CD4-positive, alpha-beta memory T cell (primary cell): ENCODE measurements around the gene TMEM217. TPM values are rescaled to one million over a fixed set of nuclear protein-coding genes. Genes with fewer than 3 reads are reported as not detected.

Experiments
- CTCF ChIA-PET: fragments of 350-600 bp; sonication (Branson Sonifier 250); formaldehyde crosslinking; loops from one replicate; lab custom pipeline; 2021; ENCODE audit warnings: inconsistent platforms; ENCODE audit not compliant: partially characterized antibody; lab: Charles Lee
- POLR2A ChIA-PET: fragments of 350-600 bp; sonication (Branson Sonifier 250); formaldehyde crosslinking; loops from one replicate; lab custom pipeline; 2021; ENCODE audit not compliant: partially characterized antibody; lab: Charles Lee
- DNase-seq, 5 donors: peaks; one replicate each; pipeline versions ENCODE4 v3.0.0 to v3.0.0-alpha.2; 2020 to 2022; ENCODE audit warnings: mixed read lengths in 1 of 5
- H3K27ac ChIP-seq: one replicate; pipeline ENCODE4 v1.7.0; 2013; ENCODE audit warnings: low read depth, low read length
- H3K27me3 ChIP-seq: 2 replicates; pipeline ENCODE4 v1.7.0; 2013; ENCODE audit warnings: mild to moderate bottlenecking, low read length, moderate library complexity; ENCODE audit not compliant: insufficient read depth
- H3K36me3 ChIP-seq: 2 replicates; pipeline ENCODE4 v1.7.0; 2013; ENCODE audit warnings: mild to moderate bottlenecking, low read length, moderate library complexity; ENCODE audit not compliant: insufficient read depth
- H3K4me1 ChIP-seq: 2 replicates; pipeline ENCODE4 v1.7.0; 2013; ENCODE audit warnings: mild to moderate bottlenecking, low read length, moderate library complexity; ENCODE audit not compliant: insufficient read depth
- H3K4me3 ChIP-seq, 2 donors: one replicate each; pipeline ENCODE4 v1.7.0; 2013; ENCODE audit warnings: low read length in 2 of 2, mild to moderate bottlenecking in 1 of 2
- H3K9me3 ChIP-seq, 2 donors: one replicate each; pipeline ENCODE4 v1.7.0; 2013; ENCODE audit warnings: low read length in 2 of 2, control low read depth in 1 of 2; ENCODE audit not compliant: control insufficient read depth in 1 of 2
- H3K27ac Mint-ChIP-seq, 7 donors: one replicate each; pipeline ENCODE4 v1.8.0; 2020 to 2021; ENCODE audit warnings: mixed read lengths in 7 of 7, mild to moderate bottlenecking in 6 of 7, inconsistent platforms in 3 of 7, moderate library complexity in 3 of 7
- H3K27me3 Mint-ChIP-seq, 2 donors: one replicate each; pipeline ENCODE4 v1.8.0; 2020 to 2021; ENCODE audit warnings: mixed read lengths in 2 of 2
- H3K36me3 Mint-ChIP-seq, 2 donors: one replicate each; pipeline ENCODE4 v1.8.0; 2020 to 2021; ENCODE audit warnings: mixed read lengths in 2 of 2, inconsistent platforms in 1 of 2, mild to moderate bottlenecking in 1 of 2
- H3K4me1 Mint-ChIP-seq, 4 donors: one replicate each; pipeline ENCODE4 v1.8.0; 2020 to 2021; ENCODE audit warnings: mixed read lengths in 4 of 4, mild to moderate bottlenecking in 1 of 4
- H3K4me3 Mint-ChIP-seq, 8 donors: one replicate each; pipeline ENCODE4 v1.8.0; 2020 to 2021; ENCODE audit warnings: mixed read lengths in 8 of 8, mild to moderate bottlenecking in 7 of 8, moderate library complexity in 6 of 8, inconsistent platforms in 3 of 8
- H3K9me3 Mint-ChIP-seq, 8 donors: one replicate each; pipeline ENCODE4 v1.8.0; 2020 to 2021; ENCODE audit warnings: mixed read lengths in 8 of 8, mild to moderate bottlenecking in 5 of 8, inconsistent platforms in 3 of 8, moderate library complexity in 1 of 8
- intact Hi-C: fragments of 100-400 bp; cut with micrococcal nuclease; formaldehyde crosslinking; loops from one replicate; pipeline ENCODE4 v1.15.1; 2023
- polyA plus RNA-seq, 2 donors: library from polyadenylated mRNA; unstranded; fragments of 300-500 nt; fragmentation: Illumina TruSeq; gene quantifications; one replicate each; pipeline ENCODE4 v1.2.3, GENCODE V29; 2021
- total RNA-seq, 2 experiments: library from RNA; stranded (reverse); gene quantifications; one replicate each; pipeline ENCODE4 v1.2.3, GENCODE V29; 2021

Gene TMEM217
- total and polyA plus RNA-seq, 4 experiments from 2014 or later = 0.31 to 1.4 (median 0.42) TPM; not detected in 1

DNA sequence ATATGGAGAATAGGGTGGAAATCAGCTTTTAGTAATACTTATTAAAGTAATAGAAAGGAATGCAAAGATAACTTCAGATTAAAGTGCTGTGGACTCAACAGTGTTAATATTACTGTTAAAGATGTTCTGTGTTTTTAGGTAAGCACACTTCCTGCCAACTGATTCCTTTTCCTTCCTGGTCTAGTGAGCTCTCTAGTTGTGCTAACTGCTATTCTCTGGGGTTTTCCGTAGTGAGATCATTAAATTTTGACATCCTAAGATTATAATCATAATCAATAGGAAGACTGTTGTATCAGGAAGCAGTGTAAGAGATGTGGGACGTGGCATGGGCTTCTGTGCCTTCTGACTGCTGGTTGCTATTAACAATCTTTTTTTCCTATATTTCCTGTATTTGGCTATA lies 1.2 kb upstream of the TMEM217 start:
- H3K36me3 ChIP-seq = no peaks in the 10 kb centered on the region
- H3K27me3 ChIP-seq = no peaks in the 10 kb centered on the region
- H3K9me3 ChIP-seq = no peaks in the 10 kb centered on the region
- no peaks in the 10 kb centered on the region for H3K9me3 Mint-ChIP-seq
- intact Hi-C loops = no loop called here
- peak overlapping the region; percentile 86 to 96 (median 92) for H3K4me3 Mint-ChIP-seq
- H3K27me3 Mint-ChIP-seq = no peaks in the 10 kb centered on the region
- H3K27ac ChIP-seq = peak overlapping the region; percentile 97
- peaks cover 30 to 70% (median 46%) of the 10 kb centered on the region in 4 donors for H3K4me1 Mint-ChIP-seq
- DNase-seq = peak; percentile 38 to 66 (median 42)
- H3K36me3 Mint-ChIP-seq = peaks cover 7 to 8% of the 10 kb centered on the region in 2 donors
- ChIA-PET CTCF (no interaction called here), POLR2A (no interaction called here)
- H3K4me3 ChIP-seq = peak overlapping the region; percentile 32 to 93
- H3K27ac Mint-ChIP-seq = peak overlapping the region; percentile 87 to 97 (median 93)
- peaks cover 38% of the 10 kb centered on the region for H3K4me1 ChIP-seq

DNA sequence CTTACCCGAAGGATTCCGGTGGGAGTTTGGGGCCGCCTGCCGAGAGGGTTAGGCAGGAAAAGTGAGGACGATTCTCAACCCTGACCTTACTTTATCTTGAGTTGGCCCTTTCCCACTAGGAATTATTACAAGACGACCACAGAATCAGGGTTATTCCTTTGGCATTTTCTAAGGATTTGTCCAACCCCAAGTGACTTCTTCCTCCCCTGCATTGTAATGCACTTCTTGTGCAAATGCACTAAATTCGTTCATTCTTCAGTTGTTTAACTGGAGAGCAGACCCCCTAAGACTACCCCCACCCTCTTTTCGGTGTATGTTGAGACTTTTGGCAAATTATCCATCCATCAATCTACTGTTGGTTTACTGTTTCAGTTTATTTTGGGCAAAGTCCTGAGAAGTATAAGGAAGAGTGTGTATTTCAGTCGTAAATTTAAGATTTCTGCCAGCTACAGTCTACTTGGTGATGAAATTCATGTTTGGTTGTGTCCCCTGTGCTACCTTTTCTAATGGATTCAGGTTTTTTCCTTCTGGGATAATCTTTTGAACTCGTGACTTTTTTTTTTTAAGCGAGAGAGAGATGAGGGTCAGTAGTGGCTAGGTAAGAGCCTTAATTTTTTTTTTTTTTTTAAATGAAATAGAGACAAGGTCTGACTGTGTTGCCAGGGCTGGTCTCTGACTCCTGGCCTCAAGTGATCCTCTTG lies 611 bp upstream of the TMEM217 start:
- peak overlapping the region; percentile 55 to 93 for H3K4me3 ChIP-seq
- peaks cover 38% of the 10 kb centered on the region for H3K4me1 ChIP-seq
- intact Hi-C loops = no loop called here
- H3K36me3 ChIP-seq = no peaks in the 10 kb centered on the region
- peaks cover 7 to 8% of the 10 kb centered on the region in 2 donors for H3K36me3 Mint-ChIP-seq
- H3K9me3 ChIP-seq = no peaks in the 10 kb centered on the region
- H3K4me3 Mint-ChIP-seq = peak overlapping the region; percentile 86 to 96 (median 92)
- POLR2A ChIA-PET = interaction anchor here (0.6 to 1.5 kb wide), 5 partner anchors 31 to 608 kb away, joined by 3 to 9 read pairs (median 4); no protein-coding TSS in a partner anchor
- CTCF ChIA-PET = interaction anchor here (1.0 to 1.2 kb wide), 4 partner anchors 9 to 374 kb away, joined by 3 to 4 read pairs (median 4); no protein-coding TSS in a partner anchor
- DNase-seq = no peak
- peak overlapping the region; percentile 97 for H3K27ac ChIP-seq
- H3K9me3 Mint-ChIP-seq = no peaks in the 10 kb centered on the region
- no peaks in the 10 kb centered on the region for H3K27me3 ChIP-seq
- H3K27me3 Mint-ChIP-seq = no peaks in the 10 kb centered on the region
- peaks cover 30 to 66% (median 44%) of the 10 kb centered on the region in 4 donors for H3K4me1 Mint-ChIP-seq
- H3K27ac Mint-ChIP-seq = peak overlapping the region; percentile 87 to 97 (median 92)

DNA sequence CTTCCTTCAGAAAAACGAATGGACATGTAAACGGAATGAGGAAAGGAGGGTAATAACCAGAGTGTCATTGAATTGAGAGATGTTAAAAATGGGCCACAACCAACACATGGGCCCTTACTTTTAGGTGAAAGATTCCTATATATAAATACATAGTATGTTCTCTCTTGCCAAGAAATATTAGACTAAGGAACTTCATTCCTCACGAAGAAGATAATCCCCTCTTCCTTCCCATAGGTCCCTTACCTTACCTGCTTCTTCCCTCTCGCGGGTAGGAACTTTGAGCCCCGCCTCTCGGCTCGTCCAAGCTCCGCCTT lies 667 bp downstream of the TMEM217 start:
- Histone ChIP-seq H3K4me1 (peaks cover 38% of the 10 kb centered on the region), H3K27me3 (no peaks in the 10 kb centered on the region), H3K4me3 (peak overlapping the region in 1 of 2 donors; percentile 93), H3K36me3 (no peaks in the 10 kb centered on the region), H3K27ac (peak overlapping the region; percentile 97), H3K9me3 (no peaks in the 10 kb centered on the region)
- H3K36me3 Mint-ChIP-seq = peaks cover 0 to 3% of the 10 kb centered on the region in 2 donors
- intact Hi-C loops = loop anchor here (1.0 kb wide), 1 partner anchor 372 kb away; the partner anchor contains the start of gene C6orf89
- no peaks in the 10 kb centered on the region for H3K9me3 Mint-ChIP-seq
- H3K4me1 Mint-ChIP-seq = peaks cover 20 to 53% (median 34%) of the 10 kb centered on the region in 4 donors
- peak overlapping the region; percentile 86 to 96 (median 92) for H3K4me3 Mint-ChIP-seq
- ChIA-PET CTCF (interaction anchor here (0.7 to 1.2 kb wide), 4 partner anchors 9 to 239 kb away, joined by 3 to 4 read pairs (median 4); no protein-coding TSS in a partner anchor), POLR2A (interaction anchor here (0.6 to 1.5 kb wide), 10 partner anchors 18 to 375 kb away, joined by 3 to 9 read pairs (median 3); partner anchors contain the start of genes MTCH1 and PI16)
- no peaks in the 10 kb centered on the region for H3K27me3 Mint-ChIP-seq
- peak overlapping the region; percentile 87 to 97 (median 92) for H3K27ac Mint-ChIP-seq
- DNase-seq = no peak

DNA sequence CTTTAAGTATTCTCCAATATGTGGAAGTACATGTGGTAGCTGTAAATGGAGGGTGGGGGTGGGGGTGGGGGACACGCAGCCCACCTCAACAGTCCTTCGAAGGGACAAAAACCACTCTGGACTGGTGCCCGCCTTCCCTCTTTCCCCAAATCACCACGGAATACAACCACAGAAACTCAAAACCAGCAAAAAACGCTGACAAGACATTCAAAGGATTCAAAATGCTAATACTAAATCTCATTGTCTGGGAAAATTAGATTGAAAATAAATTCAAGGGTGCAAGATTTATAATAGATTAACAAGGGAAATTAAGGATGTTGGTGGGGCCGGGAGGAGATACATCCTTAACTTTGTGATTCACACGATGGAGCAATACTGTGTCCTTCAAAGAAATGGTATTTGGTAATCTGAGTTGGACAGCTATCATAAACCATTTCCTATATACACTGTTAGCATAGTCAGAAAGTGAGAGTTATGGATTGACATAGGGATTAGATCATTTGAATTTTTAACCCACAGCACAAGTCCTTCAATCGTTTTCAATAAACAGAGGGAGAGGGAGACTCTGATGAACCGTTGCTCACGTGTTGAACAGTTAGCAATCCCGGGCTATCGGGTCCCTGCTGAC lies 1.1 kb downstream of the TMEM217 start:
- H3K9me3 Mint-ChIP-seq = no peaks in the 10 kb centered on the region
- no peaks in the 10 kb centered on the region for H3K36me3 ChIP-seq
- H3K36me3 Mint-ChIP-seq = peaks cover 0 to 3% of the 10 kb centered on the region in 2 donors
- H3K27ac ChIP-seq = peak overlapping the region; percentile 97
- no peak for DNase-seq
- no peaks in the 10 kb centered on the region for H3K27me3 ChIP-seq
- CTCF ChIA-PET = interaction anchor here (0.7 to 1.2 kb wide), 2 partner anchors 9 to 11 kb away, joined by 3 read pairs; no protein-coding TSS in a partner anchor
- H3K9me3 ChIP-seq = no peaks in the 10 kb centered on the region
- no peaks in the 10 kb centered on the region for H3K27me3 Mint-ChIP-seq
- peaks cover 38% of the 10 kb centered on the region for H3K4me1 ChIP-seq
- H3K4me3 Mint-ChIP-seq = peak overlapping the region; percentile 86 to 96 (median 92)
- H3K4me1 Mint-ChIP-seq = peaks cover 20 to 53% (median 34%) of the 10 kb centered on the region in 4 donors
- POLR2A ChIA-PET = interaction anchor here (0.6 to 1.5 kb wide), 8 partner anchors 17 to 303 kb away, joined by 3 to 9 read pairs (median 3); partner anchors contain the start of genes MTCH1 and PI16
- intact Hi-C loops = loop anchor here (1.0 kb wide), 1 partner anchor 372 kb away; the partner anchor contains the start of gene C6orf89
- peak overlapping the region in 1 of 2 donors; percentile 93 for H3K4me3 ChIP-seq
- peak overlapping the region; percentile 87 to 97 (median 92) for H3K27ac Mint-ChIP-seq

DNA sequence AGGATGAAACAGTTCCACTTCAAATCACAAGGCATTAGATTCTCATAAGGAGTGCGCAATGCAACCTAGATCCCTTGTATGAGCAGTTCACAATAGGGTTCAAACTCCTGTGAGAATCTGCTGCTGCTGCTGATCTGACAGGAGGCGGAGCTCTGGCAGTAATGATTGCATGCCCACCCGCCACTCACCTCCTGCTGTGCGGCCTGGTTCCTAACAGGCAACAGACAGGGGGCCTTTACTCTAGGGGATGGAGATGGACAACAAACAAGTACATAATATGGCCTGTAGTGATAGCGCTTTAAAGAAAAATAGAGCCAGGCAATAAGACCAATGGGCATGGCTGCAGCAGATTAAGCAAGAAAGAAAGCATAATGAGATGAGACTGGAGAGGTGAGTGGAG lies 3.1 kb downstream of the TMEM217 start:
- Mint-ChIP-seq H3K27me3 (no peaks in the 10 kb centered on the region), H3K4me3 (peak overlapping the region in 1 of 8 donors; percentile 41), H3K9me3 (no peaks in the 10 kb centered on the region), H3K4me1 (peaks cover 15 to 41% (median 25%) of the 10 kb centered on the region in 4 donors), H3K27ac (peak overlapping the region in 3 of 7 donors; percentile 3 to 62 (median 44)), H3K36me3 (peaks cover 0 to 3% of the 10 kb centered on the region in 2 donors)
- no peak overlapping the region for H3K27ac ChIP-seq
- intact Hi-C loops = no loop called here
- POLR2A ChIA-PET = no interaction called here
- H3K4me1 ChIP-seq = peaks cover 24% of the 10 kb centered on the region
- no peaks in the 10 kb centered on the region for H3K36me3 ChIP-seq
- no peaks in the 10 kb centered on the region for H3K27me3 ChIP-seq
- DNase-seq = no peak
- no peaks in the 10 kb centered on the region for H3K9me3 ChIP-seq
- H3K4me3 ChIP-seq = no peak overlapping the region
- CTCF ChIA-PET = interaction anchor here (1.0 kb wide), 1 partner anchor 237 kb away, joined by 3 read pairs; no protein-coding TSS in a partner anchor

DNA sequence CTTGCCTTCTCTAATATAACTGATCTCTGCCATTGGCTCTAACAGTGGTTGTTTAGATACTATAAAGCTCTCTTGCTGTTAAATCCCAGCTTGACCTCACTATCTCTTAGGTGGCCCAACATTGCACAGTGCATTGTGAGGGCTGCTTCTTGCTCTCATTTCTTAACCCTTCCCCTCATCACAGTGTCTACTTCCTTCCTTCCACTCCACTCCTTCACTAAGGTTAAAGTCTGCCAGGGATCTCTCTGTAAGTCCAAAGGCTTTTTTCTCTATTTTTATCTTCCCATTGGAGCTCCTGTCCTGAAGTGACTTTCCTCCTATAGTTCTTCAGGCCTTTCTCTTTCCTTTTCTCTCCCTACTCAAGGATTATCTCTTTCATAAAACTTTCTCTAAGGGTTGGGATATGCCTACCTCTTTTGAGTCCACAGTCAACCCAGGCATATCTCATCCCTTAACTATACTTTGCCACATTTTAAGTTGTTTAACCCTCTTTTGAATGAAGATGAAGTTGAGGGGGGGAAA lies 4.4 kb downstream of the TMEM217 start:
- H3K27me3 Mint-ChIP-seq = no peaks in the 10 kb centered on the region
- no peak for DNase-seq
- no peaks in the 10 kb centered on the region for H3K27me3 ChIP-seq
- H3K4me1 Mint-ChIP-seq = peaks cover 5 to 28% (median 13%) of the 10 kb centered on the region in 4 donors
- POLR2A ChIA-PET = no interaction called here
- H3K4me1 ChIP-seq = peaks cover 11% of the 10 kb centered on the region
- CTCF ChIA-PET = no interaction called here
- no peak overlapping the region for H3K4me3 Mint-ChIP-seq
- no peaks in the 10 kb centered on the region for H3K36me3 ChIP-seq
- H3K36me3 Mint-ChIP-seq = no peaks in the 10 kb centered on the region
- intact Hi-C loops = no loop called here
- H3K27ac ChIP-seq = no peak overlapping the region
- no peaks in the 10 kb centered on the region for H3K9me3 Mint-ChIP-seq
- no peak overlapping the region for H3K27ac Mint-ChIP-seq
- H3K4me3 ChIP-seq = no peak overlapping the region
- H3K9me3 ChIP-seq = no peaks in the 10 kb centered on the region
